LNCAP (cell line): Measurements from ENCODE around the gene PRRC2B.

ENCODE experiments used
- CTCF ChIP-seq: fragments of 450-650 bp; IDR thresholded peaks from 2 replicates; pipeline ENCODE4 v1.5.1; 2017; ENCODE audit warnings: mild to moderate bottlenecking

The PRRC2B gene

GRCh38 chr9:131467214-131467935, 73.5 kb downstream of the PRRC2B start:
- no peak for TF ChIP-seq CTCF

- no peak for TF ChIP-seq CTCF
These were observed 74.1 kb downstream of the PRRC2B start for GRCh38 chr9:131468031-131468430.

- TF ChIP-seq CTCF, result no peak
These were observed 75.5 kb downstream of the PRRC2B start for GRCh38 chr9:131469356-131469755.

- TF ChIP-seq CTCF, result no peak
These were observed 76.1 kb downstream of the PRRC2B start for GRCh38 chr9:131469951-131470350.

GRCh38 chr9:131470581-131470991, 76.7 kb downstream of the PRRC2B start:
- TF ChIP-seq CTCF, result no peak

- TF ChIP-seq CTCF, result no peak
These were observed 79.5 kb downstream of the PRRC2B start for GRCh38 chr9:131473198-131473885.

- no peak for TF ChIP-seq CTCF
These were observed 80.0 kb downstream of the PRRC2B start for GRCh38 chr9:131473891-131474290.
